ENCODE measurements around the gene DIPK1A.

DIPK1A gene

DNA sequence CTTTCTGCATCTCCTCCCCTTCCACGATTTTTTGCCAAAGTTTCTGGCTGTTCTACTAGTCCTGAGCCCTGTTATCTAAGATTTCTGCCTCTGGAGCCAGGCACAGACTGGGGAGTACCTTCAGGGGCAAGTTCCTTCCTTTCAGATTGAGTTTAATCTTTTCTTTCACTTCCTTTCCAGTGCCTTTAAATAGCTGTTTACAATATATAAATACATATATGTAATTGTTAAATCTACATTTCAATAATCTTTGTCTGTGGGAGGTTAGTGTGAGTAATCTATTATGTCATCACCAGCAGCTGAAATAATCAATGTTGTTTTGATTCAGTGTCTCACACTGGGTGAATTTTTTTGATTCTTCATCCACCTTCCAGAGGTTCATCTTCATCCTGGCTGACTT, 31.8 kb downstream of the DIPK1A start:
- H3K36me3 ChIP-seq (ENCODE audit: control insufficient read depth, insufficient read depth, low read length) = no peaks in the 10 kb centered on the region
- H3K27me3 ChIP-seq (replicated peaks; ENCODE audit: control insufficient read depth, insufficient read depth, low read length) = no peaks in the 10 kb centered on the region
- no peak for DNase-seq (ENCODE audit: extremely low read depth, insufficient read length)
- no peak overlapping the region for H3K4me3 ChIP-seq (replicated peaks; ENCODE audit: low read depth, low read length)
- TF ChIP-seq, protein P1, sequence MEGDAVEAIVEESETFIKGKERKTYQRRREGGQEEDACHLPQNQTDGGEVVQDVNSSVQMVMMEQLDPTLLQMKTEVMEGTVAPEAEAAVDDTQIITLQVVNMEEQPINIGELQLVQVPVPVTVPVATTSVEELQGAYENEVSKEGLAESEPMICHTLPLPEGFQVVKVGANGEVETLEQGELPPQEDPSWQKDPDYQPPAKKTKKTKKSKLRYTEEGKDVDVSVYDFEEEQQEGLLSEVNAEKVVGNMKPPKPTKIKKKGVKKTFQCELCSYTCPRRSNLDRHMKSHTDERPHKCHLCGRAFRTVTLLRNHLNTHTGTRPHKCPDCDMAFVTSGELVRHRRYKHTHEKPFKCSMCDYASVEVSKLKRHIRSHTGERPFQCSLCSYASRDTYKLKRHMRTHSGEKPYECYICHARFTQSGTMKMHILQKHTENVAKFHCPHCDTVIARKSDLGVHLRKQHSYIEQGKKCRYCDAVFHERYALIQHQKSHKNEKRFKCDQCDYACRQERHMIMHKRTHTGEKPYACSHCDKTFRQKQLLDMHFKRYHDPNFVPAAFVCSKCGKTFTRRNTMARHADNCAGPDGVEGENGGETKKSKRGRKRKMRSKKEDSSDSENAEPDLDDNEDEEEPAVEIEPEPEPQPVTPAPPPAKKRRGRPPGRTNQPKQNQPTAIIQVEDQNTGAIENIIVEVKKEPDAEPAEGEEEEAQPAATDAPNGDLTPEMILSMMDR (IDR thresholded peaks at IDR 0.05; ENCODE audit: insufficient read depth, low read length, poor library complexity, severe bottlenecking) = no peak

- no peaks in the 10 kb centered on the region for H3K36me3 ChIP-seq (ENCODE audit: control insufficient read depth, insufficient read depth, low read length)
- no peak for DNase-seq (ENCODE audit: extremely low read depth, insufficient read length)
- no peak overlapping the region for H3K4me3 ChIP-seq (replicated peaks; ENCODE audit: low read depth, low read length)
- TF ChIP-seq, protein P1 (IDR thresholded peaks at IDR 0.05; ENCODE audit: insufficient read depth, low read length, poor library complexity, severe bottlenecking) = no peak
- H3K27me3 ChIP-seq (replicated peaks; ENCODE audit: control insufficient read depth, insufficient read depth, low read length) = no peaks in the 10 kb centered on the region
These were observed 33.4 kb downstream of the DIPK1A start for GRCh38 chr1:92927870-92928269.

DNA sequence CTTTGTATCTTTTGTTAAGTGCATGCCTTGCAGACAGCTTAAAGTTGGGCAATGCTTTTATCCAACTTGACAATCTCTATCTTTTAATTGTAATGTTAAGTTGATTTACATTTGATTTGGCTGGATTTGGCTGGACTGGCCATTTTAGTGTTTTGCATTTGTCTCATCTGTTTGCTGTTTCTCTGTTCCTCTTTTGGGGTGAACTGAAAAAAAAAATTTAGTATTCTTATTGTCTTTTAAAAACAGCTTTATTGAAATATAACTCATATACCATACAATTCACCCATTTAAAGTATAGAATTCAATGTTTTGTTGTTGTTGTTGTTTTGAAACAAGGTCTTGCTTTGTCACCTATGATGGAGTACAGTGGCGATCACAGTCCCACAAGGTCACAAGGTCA, 34.4 kb downstream of the DIPK1A start:
- TF ChIP-seq, protein P1 (IDR thresholded peaks at IDR 0.05; ENCODE audit: insufficient read depth, low read length, poor library complexity, severe bottlenecking) = no peak
- no peak overlapping the region for H3K4me3 ChIP-seq (replicated peaks; ENCODE audit: low read depth, low read length)
- no peaks in the 10 kb centered on the region for H3K36me3 ChIP-seq (ENCODE audit: control insufficient read depth, insufficient read depth, low read length)
- no peaks in the 10 kb centered on the region for H3K27me3 ChIP-seq (replicated peaks; ENCODE audit: control insufficient read depth, insufficient read depth, low read length)
- no peak for DNase-seq (ENCODE audit: extremely low read depth, insufficient read length)

DNA sequence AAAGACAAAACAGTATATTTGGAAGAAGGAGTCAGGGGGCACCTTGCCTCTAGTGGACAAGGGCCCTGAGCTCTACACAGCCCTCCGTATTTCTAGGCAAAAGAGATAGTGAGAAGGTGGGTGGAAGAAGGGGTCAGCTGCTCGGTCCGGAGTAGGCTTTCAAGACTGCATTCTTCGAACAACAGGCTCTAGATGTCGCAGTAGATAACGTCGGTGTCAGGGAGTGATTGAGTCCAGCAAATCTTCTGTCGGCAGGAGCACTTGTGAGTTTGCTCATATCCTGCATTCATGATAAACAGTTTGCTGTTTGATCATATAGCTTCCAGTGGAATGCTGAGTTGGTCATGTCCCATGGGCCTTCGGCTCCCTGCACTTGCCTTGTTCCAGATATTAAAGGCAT, 36.8 kb downstream of the DIPK1A start:
- Histone ChIP-seq H3K36me3 (ENCODE audit: control insufficient read depth, insufficient read depth, low read length) (no peaks in the 10 kb centered on the region; the same call in 1 of the 2 replicates), H3K4me3 (replicated peaks; ENCODE audit: low read depth, low read length) (no peak overlapping the region), H3K27me3 (replicated peaks; ENCODE audit: control insufficient read depth, insufficient read depth, low read length) (no peaks in the 10 kb centered on the region)
- TF ChIP-seq, protein P1 (IDR thresholded peaks at IDR 0.05; ENCODE audit: insufficient read depth, low read length, poor library complexity, severe bottlenecking) = no peak
- DNase-seq (ENCODE audit: extremely low read depth, insufficient read length) = no peak

DNA sequence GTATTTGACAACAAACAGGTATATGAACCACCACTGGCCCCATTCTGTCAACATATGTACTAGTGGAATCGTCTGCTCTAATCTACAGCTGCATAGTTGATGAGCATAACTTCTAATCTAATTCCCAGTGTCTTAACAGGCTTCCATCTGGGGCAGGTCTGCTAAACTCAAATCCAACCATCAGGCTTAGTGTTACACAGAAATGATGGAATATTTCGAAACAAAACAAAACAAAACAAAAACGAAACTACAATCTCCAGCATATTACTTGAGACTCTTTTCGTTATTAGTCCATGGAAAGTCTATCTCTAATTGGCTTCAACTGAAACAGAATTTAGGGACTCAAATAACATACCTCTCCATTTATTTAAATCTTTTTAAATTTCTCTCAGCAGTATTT, 37.6 kb downstream of the DIPK1A start:
- no peak overlapping the region for H3K4me3 ChIP-seq (replicated peaks; ENCODE audit: low read depth, low read length)
- TF ChIP-seq, protein P1 (IDR thresholded peaks at IDR 0.05; ENCODE audit: insufficient read depth, low read length, poor library complexity, severe bottlenecking) = no peak
- no peaks in the 10 kb centered on the region for H3K27me3 ChIP-seq (replicated peaks; ENCODE audit: control insufficient read depth, insufficient read depth, low read length)
- no peaks in the 10 kb centered on the region; the same call in 1 of the 2 replicates for H3K36me3 ChIP-seq (ENCODE audit: control insufficient read depth, insufficient read depth, low read length)
- DNase-seq (ENCODE audit: extremely low read depth, insufficient read length) = no peak
